D721Med (cell line): Measurements from ENCODE around the gene SCNN1A.

Experiments used
- DNase-seq: peaks from one replicate; pipeline ENCODE4 v3.0.0; 2011; ENCODE audit warnings: low spot score; ENCODE audit not compliant: insufficient read length
- FAIRE-seq: peaks from 2 replicates; lab custom pipeline; 2011; peaks lifted over from hg19 to GRCh38; lab: Jason Lieb, UNC
- CTCF ChIP-seq: IDR thresholded peaks from 2 replicates; pipeline ENCODE4 v1.5.1; 2012; ENCODE audit warnings: mild to moderate bottlenecking, control low read depth; ENCODE audit not compliant: insufficient read depth; ENCODE audit errors: missing control alignments

The SCNN1A gene

GRCh38 chr12:6407236-6407954 is 32.0 kb upstream of the SCNN1A start:
- DNase-seq (no peak), FAIRE-seq (no peak)
- no peak for TF ChIP-seq CTCF

GRCh38 chr12:6405963-6406362 is 30.6 kb upstream of the SCNN1A start:
- FAIRE-seq: no peak
- no peak for TF ChIP-seq CTCF
- no peak for DNase-seq

- FAIRE-seq (no peak), DNase-seq (no peak)
- no peak for TF ChIP-seq CTCF
These were observed 29.0 kb upstream of the SCNN1A start for GRCh38 chr12:6404390-6404789.

- FAIRE-seq (no peak), DNase-seq (no peak)
- no peak for TF ChIP-seq CTCF
These were observed 24.7 kb upstream of the SCNN1A start for GRCh38 chr12:6399884-6400644.

GRCh38 chr12:6396031-6396430 is 20.7 kb upstream of the SCNN1A start:
- TF ChIP-seq CTCF: no peak
- no peak for DNase-seq
- FAIRE-seq: no peak

GRCh38 chr12:6394398-6394797 is 19.0 kb upstream of the SCNN1A start:
- FAIRE-seq (no peak), DNase-seq (no peak)
- no peak for TF ChIP-seq CTCF

GRCh38 chr12:6393109-6393508 is 17.7 kb upstream of the SCNN1A start:
- FAIRE-seq (no peak), DNase-seq (no peak)
- TF ChIP-seq CTCF: no peak
